Type B pancreatic cell (in vitro differentiated cells): ENCODE results near the gene NPHS1. TPM values are rescaled to one million over a fixed set of nuclear protein-coding genes. Genes with fewer than 3 reads are reported as not detected.
A peak's percentile ranks its signal among the peaks of the same experiment; 100 is the strongest.

Experiments used
- DNase-seq: peaks from one replicate; pipeline ENCODE4 v3.0.0; 2021; ENCODE audit warnings: mixed read lengths; ENCODE audit not compliant: unreplicated experiment; ENCODE audit errors: extremely low spot score
- H3K27ac Mint-ChIP-seq: 2 replicates; pipeline ENCODE4 v1.8.0; 2021; ENCODE audit warnings: mild to moderate bottlenecking, mixed read lengths
- H3K27me3 Mint-ChIP-seq: 2 replicates; pipeline ENCODE4 v1.8.0; 2021; ENCODE audit warnings: mixed read lengths
- H3K36me3 Mint-ChIP-seq: 2 replicates; pipeline ENCODE4 v1.8.0; 2021; ENCODE audit warnings: mixed read lengths
- H3K4me1 Mint-ChIP-seq: one replicate; pipeline ENCODE4 v1.8.0; 2021; ENCODE audit warnings: mixed read lengths; ENCODE audit not compliant: unreplicated experiment
- H3K4me3 Mint-ChIP-seq: 2 replicates; pipeline ENCODE4 v1.8.0; 2021; ENCODE audit warnings: mild to moderate bottlenecking, mixed read lengths
- H3K9me3 Mint-ChIP-seq: 2 replicates; pipeline ENCODE4 v1.8.0; 2021; ENCODE audit warnings: mixed read lengths
- CTCF ChIP-seq: fragments of 200-600 bp; sonication (generic); conservative IDR thresholded peaks from 2 replicates; pipeline ENCODE4 v1.5.0; 2021; ENCODE audit warnings: antibody characterized with exemption, mild to moderate bottlenecking
- total RNA-seq: library from RNA; stranded (reverse); gene quantifications from 2 replicates; pipeline ENCODE4 v1.2.1, GENCODE V29; 2021; ENCODE audit warnings: low replicate concordance

NPHS1 gene
- total RNA-seq, 1 donor from 2014 or later = 1.9 TPM

GRCh38 chr19:35851213-35852028, 883 bp downstream of the NPHS1 start:
- Mint-ChIP-seq H3K27me3 (peaks cover 75% of the 10 kb centered on the region), H3K4me1 (peaks cover 15% of the 10 kb centered on the region), H3K27ac (no peak overlapping the region), H3K9me3 (no peaks in the 10 kb centered on the region), H3K4me3 (no peak overlapping the region), H3K36me3 (no peaks in the 10 kb centered on the region)
- peak; percentile 57 for TF ChIP-seq CTCF
- DNase-seq = no peak

- Mint-ChIP-seq H3K27me3 (peaks cover 81% of the 10 kb centered on the region), H3K27ac (no peak overlapping the region), H3K4me1 (peaks cover 16% of the 10 kb centered on the region), H3K36me3 (no peaks in the 10 kb centered on the region), H3K4me3 (no peak overlapping the region), H3K9me3 (no peaks in the 10 kb centered on the region)
- TF ChIP-seq CTCF = no peak
- DNase-seq = no peak
These were observed 3.3 kb downstream of the NPHS1 start for GRCh38 chr19:35848919-35849505.

- Mint-ChIP-seq H3K4me3 (no peak overlapping the region), H3K4me1 (peaks cover 16% of the 10 kb centered on the region), H3K27me3 (peaks cover 86% of the 10 kb centered on the region), H3K27ac (no peak overlapping the region), H3K36me3 (no peaks in the 10 kb centered on the region), H3K9me3 (no peaks in the 10 kb centered on the region)
- DNase-seq = no peak
- TF ChIP-seq CTCF = no peak
These were observed 3.8 kb downstream of the NPHS1 start for GRCh38 chr19:35848486-35848885.

GRCh38 chr19:35847911-35848310, 4.4 kb downstream of the NPHS1 start:
- DNase-seq = no peak
- Mint-ChIP-seq H3K4me3 (no peak overlapping the region), H3K27ac (no peak overlapping the region), H3K4me1 (peaks cover 16% of the 10 kb centered on the region), H3K36me3 (no peaks in the 10 kb centered on the region), H3K27me3 (peaks cover 86% of the 10 kb centered on the region), H3K9me3 (no peaks in the 10 kb centered on the region)
- TF ChIP-seq CTCF = no peak

GRCh38 chr19:35846038-35846668, 6.2 kb downstream of the NPHS1 start:
- peaks cover 88% of the 10 kb centered on the region for H3K27me3 Mint-ChIP-seq
- TF ChIP-seq CTCF = no peak
- H3K36me3 Mint-ChIP-seq = no peaks in the 10 kb centered on the region
- peaks cover 16% of the 10 kb centered on the region for H3K4me1 Mint-ChIP-seq
- no peak overlapping the region for H3K27ac Mint-ChIP-seq
- DNase-seq = no peak
- peak overlapping the region; percentile 78 for H3K4me3 Mint-ChIP-seq
- H3K9me3 Mint-ChIP-seq = no peaks in the 10 kb centered on the region
